ENCODE results near the gene NOG.
A peak's percentile ranks its signal among the peaks of the same experiment; 100 is the strongest.

The NOG gene

GRCh38 chr17:56593646-56594319, at the start of gene NOG:
TSS of gene NOG (plus strand) at chr17:56593699. CDS start at chr17:56594224, 525 bp downstream.
- no peak for DNase-seq (ENCODE audit: low read depth, low spot score)

- no peak for DNase-seq (ENCODE audit: low read depth, low spot score)
Observed at GRCh38 chr17:56545106-56545505, 48.4 kb upstream of the NOG start.

- no peak for DNase-seq (ENCODE audit: low read depth, low spot score)
Observed at GRCh38 chr17:56545930-56546329, 47.6 kb upstream of the NOG start.

- DNase-seq (ENCODE audit: low read depth, low spot score), result no peak
Observed at GRCh38 chr17:56548661-56549060, 44.8 kb upstream of the NOG start.

- DNase-seq (ENCODE audit: low read depth, low spot score), result no peak
Observed at GRCh38 chr17:56549501-56549900, 44.0 kb upstream of the NOG start.

- no peak for DNase-seq (ENCODE audit: low read depth, low spot score)
Observed at GRCh38 chr17:56557682-56558081, 35.8 kb upstream of the NOG start.

- no peak for DNase-seq (ENCODE audit: low read depth, low spot score)
Observed at GRCh38 chr17:56558088-56558487, 35.4 kb upstream of the NOG start.

GRCh38 chr17:56570199-56570598, 23.3 kb upstream of the NOG start:
- no peak for DNase-seq (ENCODE audit: low read depth, low spot score)

- DNase-seq (ENCODE audit: low read depth, low spot score), result no peak
Observed at GRCh38 chr17:56571456-56571855, 22.0 kb upstream of the NOG start.

- no peak for DNase-seq (ENCODE audit: low read depth, low spot score)
Observed at GRCh38 chr17:56577190-56577842, 16.2 kb upstream of the NOG start.

- no peak for DNase-seq (ENCODE audit: low read depth, low spot score)
Observed at GRCh38 chr17:56577843-56578204, 15.7 kb upstream of the NOG start.

GRCh38 chr17:56581635-56582627, 11.6 kb upstream of the NOG start:
- no peak for DNase-seq (ENCODE audit: low read depth, low spot score)

GRCh38 chr17:56583772-56584171, 9.7 kb upstream of the NOG start:
- no peak for DNase-seq (ENCODE audit: low read depth, low spot score)

GRCh38 chr17:56587298-56587697, 6.2 kb upstream of the NOG start:
- DNase-seq (ENCODE audit: low read depth, low spot score), result no peak

- DNase-seq (ENCODE audit: low read depth, low spot score), result peak; percentile 60
Observed at GRCh38 chr17:56592487-56593085, 913 bp upstream of the NOG start.

GRCh38 chr17:56593086-56593645, 333 bp upstream of the NOG start:
- no peak for DNase-seq (ENCODE audit: low read depth, low spot score)

GRCh38 chr17:56594320-56595107, 1.0 kb downstream of the NOG start:
- no peak for DNase-seq (ENCODE audit: low read depth, low spot score)

- no peak for DNase-seq (ENCODE audit: low read depth, low spot score)
Observed at GRCh38 chr17:56595108-56595418, 1.6 kb downstream of the NOG start.

- no peak for DNase-seq (ENCODE audit: low read depth, low spot score)
Observed at GRCh38 chr17:56595831-56596690, 2.6 kb downstream of the NOG start.
